PC-9 (cell line): Measurements from ENCODE around the gene LDLRAD2.

Experiments used
- EZH2 ChIP-seq: fragments of 200-600 bp; sonication (generic); IDR thresholded peaks from 2 replicates; pipeline ENCODE4 v1.8.0; 2017; ENCODE audit warnings: antibody characterized with exemption, low read depth
- TF ChIP-seq, protein P1 (sequence below): fragments of 200-600 bp; sonication (generic); conservative IDR thresholded peaks from 2 replicates; pipeline ENCODE4 v1.6.1; 2017; ENCODE audit warnings: mixed run types, antibody characterized with exemption, mild to moderate bottlenecking, moderate library complexity

DNA sequence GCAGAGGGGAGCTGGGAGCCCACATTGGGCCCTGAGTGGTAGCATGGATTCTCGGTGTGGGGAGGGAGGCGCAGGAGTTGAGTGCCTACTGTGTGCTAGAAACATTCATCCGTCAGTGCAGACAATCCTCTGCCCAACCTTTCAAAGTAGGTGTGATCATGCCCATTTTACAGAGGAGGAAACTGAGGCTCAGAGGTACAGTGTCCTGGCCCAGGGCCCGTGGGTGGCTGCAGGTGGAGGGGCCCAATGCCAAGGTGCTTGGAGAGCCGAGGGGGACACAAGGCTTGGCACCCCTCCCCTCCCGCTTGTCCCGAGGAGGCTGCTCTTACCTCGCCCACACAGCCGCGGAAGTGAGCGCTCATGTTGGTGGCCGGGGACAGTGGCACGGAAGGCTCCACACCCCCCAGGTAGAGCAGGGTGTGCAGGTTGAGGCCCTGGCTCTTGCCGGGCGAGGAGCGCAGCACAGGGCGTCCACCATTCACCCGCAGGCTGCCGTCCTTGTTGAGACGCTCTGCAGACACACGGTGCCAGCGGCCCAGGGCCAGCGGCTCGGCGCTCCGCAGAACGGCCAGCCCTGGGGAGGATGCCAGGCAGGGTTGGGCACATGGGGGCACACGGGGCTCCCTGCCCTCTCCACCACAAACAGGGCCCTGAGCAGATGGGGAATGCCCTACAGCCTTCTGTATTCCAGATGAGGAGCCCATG lies 16.6 kb downstream of the LDLRAD2 start:
- TF ChIP-seq, protein P1, sequence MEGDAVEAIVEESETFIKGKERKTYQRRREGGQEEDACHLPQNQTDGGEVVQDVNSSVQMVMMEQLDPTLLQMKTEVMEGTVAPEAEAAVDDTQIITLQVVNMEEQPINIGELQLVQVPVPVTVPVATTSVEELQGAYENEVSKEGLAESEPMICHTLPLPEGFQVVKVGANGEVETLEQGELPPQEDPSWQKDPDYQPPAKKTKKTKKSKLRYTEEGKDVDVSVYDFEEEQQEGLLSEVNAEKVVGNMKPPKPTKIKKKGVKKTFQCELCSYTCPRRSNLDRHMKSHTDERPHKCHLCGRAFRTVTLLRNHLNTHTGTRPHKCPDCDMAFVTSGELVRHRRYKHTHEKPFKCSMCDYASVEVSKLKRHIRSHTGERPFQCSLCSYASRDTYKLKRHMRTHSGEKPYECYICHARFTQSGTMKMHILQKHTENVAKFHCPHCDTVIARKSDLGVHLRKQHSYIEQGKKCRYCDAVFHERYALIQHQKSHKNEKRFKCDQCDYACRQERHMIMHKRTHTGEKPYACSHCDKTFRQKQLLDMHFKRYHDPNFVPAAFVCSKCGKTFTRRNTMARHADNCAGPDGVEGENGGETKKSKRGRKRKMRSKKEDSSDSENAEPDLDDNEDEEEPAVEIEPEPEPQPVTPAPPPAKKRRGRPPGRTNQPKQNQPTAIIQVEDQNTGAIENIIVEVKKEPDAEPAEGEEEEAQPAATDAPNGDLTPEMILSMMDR, result no peak
- no peak for TF ChIP-seq EZH2
